Activated B cell treated with CpG ODN at 0.5 μM for 24 hours (primary cell): ENCODE data around the gene ANAPC2. TPM values are rescaled to one million over a fixed set of nuclear protein-coding genes. Genes with fewer than 3 reads are reported as not detected.
A peak's percentile ranks its signal among the peaks of the same experiment; 100 is the strongest.

Experiments
- ATAC-seq: fragments of 200-7000 bp; cut with Tn5 transposase; one replicate; pipeline ENCODE4 v1.10.0; 2021; ENCODE audit warnings: low read depth, mild to moderate bottlenecking, moderate library complexity
- CTCF ChIA-PET: fragments of 350-600 bp; sonication (Branson Sonifier 250); formaldehyde crosslinking; loops from one replicate; lab custom pipeline; 2021; ENCODE audit warnings: antibody characterized with exemption; lab: Charles Lee
- POLR2A ChIA-PET: fragments of 350-600 bp; sonication (Branson Sonifier 250); formaldehyde crosslinking; loops from one replicate; lab custom pipeline; 2021; ENCODE audit warnings: antibody characterized with exemption; lab: Charles Lee
- DNase-seq: peaks from one replicate; pipeline ENCODE4 v3.0.0; 2022
- H3K27ac Mint-ChIP-seq: one replicate; pipeline ENCODE4 v1.8.0; 2020; ENCODE audit warnings: mixed read lengths
- H3K27me3 Mint-ChIP-seq: one replicate; pipeline ENCODE4 v1.8.0; 2021; ENCODE audit warnings: mixed read lengths
- H3K36me3 Mint-ChIP-seq: one replicate; pipeline ENCODE4 v1.8.0; 2021; ENCODE audit warnings: low read depth, mixed read lengths
- H3K4me1 Mint-ChIP-seq: one replicate; pipeline ENCODE4 v1.8.0; 2021; ENCODE audit warnings: mixed read lengths
- H3K4me3 Mint-ChIP-seq: one replicate; pipeline ENCODE4 v1.8.0; 2020; ENCODE audit warnings: mild to moderate bottlenecking, mixed read lengths
- H3K9me3 Mint-ChIP-seq: one replicate; pipeline ENCODE4 v1.8.0; 2020; ENCODE audit warnings: mixed read lengths
- CTCF ChIP-seq: fragments of 200-600 bp; IDR thresholded peaks from one replicate; pipeline ENCODE4 v1.8.0; 2022; ENCODE audit warnings: antibody characterized with exemption, mild to moderate bottlenecking
- intact Hi-C: fragments of 100-400 bp; cut with micrococcal nuclease; formaldehyde crosslinking; loops from one replicate; pipeline ENCODE4 v1.15.1; 2024
- total RNA-seq: library from RNA; stranded (reverse); gene quantifications from 2 replicates; pipeline ENCODE4 v1.2.3, GENCODE V29; 2022

The ANAPC2 gene
- total RNA-seq, 1 donor from 2014 or later: 93.9 TPM

GRCh38 chr9:137229903-137230704 is 41.7 kb upstream of the ANAPC2 start:
- no peaks in the 10 kb centered on the region for H3K9me3 Mint-ChIP-seq
- ChIA-PET CTCF (interaction anchor here (1.5 kb wide), 1 partner anchor 201 kb away, joined by 3 read pairs; no protein-coding TSS in a partner anchor), POLR2A (no interaction called here)
- no peak overlapping the region for H3K27ac Mint-ChIP-seq
- H3K27me3 Mint-ChIP-seq: peaks cover 2% of the 10 kb centered on the region
- DNase-seq (no peak), ATAC-seq (no peak)
- intact Hi-C loops: loop anchor here (10.0 kb wide), 2 partner anchors 285 to 345 kb away; partner anchors contain the start of genes C8G, FBXW5 and TRAF2
- H3K36me3 Mint-ChIP-seq: no peaks in the 10 kb centered on the region
- H3K4me3 Mint-ChIP-seq: no peak overlapping the region
- peaks cover 18% of the 10 kb centered on the region for H3K4me1 Mint-ChIP-seq
- no peak for TF ChIP-seq CTCF

DNA sequence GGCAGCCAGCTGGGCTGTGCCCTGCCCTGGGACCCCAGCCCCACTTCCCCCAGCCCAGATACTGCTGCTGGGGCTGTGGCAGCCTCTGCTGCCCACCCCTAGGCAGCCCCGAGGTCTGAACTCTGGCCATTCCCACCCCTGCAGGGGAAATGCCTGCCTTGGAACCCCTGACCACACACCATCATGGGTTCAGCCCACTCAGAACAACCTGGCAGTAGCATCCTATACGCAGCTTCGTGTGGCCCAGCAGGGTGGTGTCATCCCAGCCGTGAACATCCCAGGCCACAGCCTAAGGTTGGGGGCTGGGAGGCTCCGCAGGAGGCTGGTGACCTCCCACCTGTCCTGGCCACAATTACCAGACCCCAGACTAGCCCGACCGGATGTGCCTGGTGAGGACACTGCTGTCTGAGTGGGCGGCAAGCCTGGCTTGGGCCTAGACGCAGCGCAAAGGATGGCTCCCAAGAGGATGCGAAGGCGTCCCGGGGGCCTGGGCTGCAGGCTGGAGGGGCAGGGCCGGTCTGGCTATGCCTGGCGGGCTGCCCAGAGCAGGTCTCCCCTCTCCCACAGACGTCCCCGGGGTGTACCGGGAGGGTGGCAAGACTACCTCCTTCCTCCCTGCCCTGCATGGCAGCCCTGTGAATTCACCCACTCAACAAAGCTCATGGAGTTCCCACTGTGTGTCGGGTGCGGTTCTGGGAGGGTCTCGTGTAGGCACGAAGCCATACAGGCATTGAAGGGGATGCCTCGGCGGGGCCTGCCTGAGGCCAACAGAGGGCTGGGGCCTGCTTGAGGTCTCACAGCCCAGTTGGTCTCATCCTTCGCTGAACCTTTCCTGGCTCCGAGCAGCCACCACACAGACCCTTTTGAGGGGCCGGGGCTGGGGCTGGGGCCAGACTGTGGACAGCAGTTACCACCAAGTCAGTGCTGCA is 40.9 kb upstream of the ANAPC2 start:
- no peak overlapping the region for H3K4me3 Mint-ChIP-seq
- TF ChIP-seq CTCF: no peak
- intact Hi-C loops: loop anchor here (10.0 kb wide), 2 partner anchors 284 to 344 kb away; partner anchors contain the start of genes C8G, FBXW5 and TRAF2
- ChIA-PET CTCF (interaction anchor here (1.5 kb wide), 1 partner anchor 200 kb away, joined by 3 read pairs; no protein-coding TSS in a partner anchor), POLR2A (no interaction called here)
- ATAC-seq (no peak), DNase-seq (no peak)
- H3K9me3 Mint-ChIP-seq: no peaks in the 10 kb centered on the region
- no peaks in the 10 kb centered on the region for H3K36me3 Mint-ChIP-seq
- peaks cover 11% of the 10 kb centered on the region for H3K4me1 Mint-ChIP-seq
- H3K27ac Mint-ChIP-seq: no peak overlapping the region
- peaks cover 2% of the 10 kb centered on the region for H3K27me3 Mint-ChIP-seq

- no peak for TF ChIP-seq CTCF
- ATAC-seq: no peak
- H3K36me3 Mint-ChIP-seq: no peaks in the 10 kb centered on the region
- peaks cover 2% of the 10 kb centered on the region for H3K27me3 Mint-ChIP-seq
- ChIA-PET CTCF (interaction anchor here (4.1 kb wide), 1 partner anchor 182 kb away, joined by 21 read pairs; the partner anchor contains the start of gene NPDC1), POLR2A (interaction anchor here (1.0 to 1.9 kb wide), 3 partner anchors 39 to 182 kb away, joined by 3 to 10 read pairs (median 4); partner anchors contain the start of genes ANAPC2 and SSNA1)
- intact Hi-C loops: loop anchor here (10.0 kb wide), 2 partner anchors 284 to 344 kb away; partner anchors contain the start of genes C8G, FBXW5 and TRAF2
- H3K4me3 Mint-ChIP-seq: no peak overlapping the region
- H3K27ac Mint-ChIP-seq: no peak overlapping the region
- no peaks in the 10 kb centered on the region for H3K9me3 Mint-ChIP-seq
- H3K4me1 Mint-ChIP-seq: peaks cover 12% of the 10 kb centered on the region
- DNase-seq: no peak
Measured at GRCh38 chr9:137228506-137228967, 40.2 kb upstream of the ANAPC2 start.

GRCh38 chr9:137227853-137228505 is 39.6 kb upstream of the ANAPC2 start:
- H3K27ac Mint-ChIP-seq: peak overlapping the region; percentile 15
- H3K27me3 Mint-ChIP-seq: peaks cover 2% of the 10 kb centered on the region
- DNase-seq (no peak), ATAC-seq (no peak)
- no peak overlapping the region for H3K4me3 Mint-ChIP-seq
- ChIA-PET CTCF (interaction anchor here (0.9 to 4.1 kb wide), 9 partner anchors 8 to 199 kb away, joined by 3 to 21 read pairs (median 10); partner anchors contain the start of genes ANAPC2, NPDC1 and SSNA1), POLR2A (interaction anchor here (0.6 to 1.9 kb wide), 6 partner anchors 23 to 181 kb away, joined by 3 to 10 read pairs (median 4); partner anchors contain the start of genes ANAPC2, MAN1B1, NDOR1 and SSNA1)
- H3K4me1 Mint-ChIP-seq: peaks cover 16% of the 10 kb centered on the region
- TF ChIP-seq CTCF: no peak
- H3K36me3 Mint-ChIP-seq: no peaks in the 10 kb centered on the region
- intact Hi-C loops: loop anchor here (1.0 to 10.0 kb wide), 5 partner anchors 39 to 343 kb away; partner anchors contain the start of genes C8G, FBXW5, NPDC1 and TRAF2
- no peaks in the 10 kb centered on the region for H3K9me3 Mint-ChIP-seq
